Measurements from ENCODE around the gene MET. TPM values are rescaled to one million over a fixed set of nuclear protein-coding genes. Genes with fewer than 3 reads are reported as not detected.

Gene MET
- total and polyA plus RNA-seq, 2 of the 13 experiments (the other 11 are each of a cell fraction or from before 2014, with no cell fraction given), result 21.8 to 31.5 TPM

GRCh38 chr7:116630932-116631671, 40.9 kb upstream of the MET start (continued):
- TF ChIP-seq, protein P1, sequence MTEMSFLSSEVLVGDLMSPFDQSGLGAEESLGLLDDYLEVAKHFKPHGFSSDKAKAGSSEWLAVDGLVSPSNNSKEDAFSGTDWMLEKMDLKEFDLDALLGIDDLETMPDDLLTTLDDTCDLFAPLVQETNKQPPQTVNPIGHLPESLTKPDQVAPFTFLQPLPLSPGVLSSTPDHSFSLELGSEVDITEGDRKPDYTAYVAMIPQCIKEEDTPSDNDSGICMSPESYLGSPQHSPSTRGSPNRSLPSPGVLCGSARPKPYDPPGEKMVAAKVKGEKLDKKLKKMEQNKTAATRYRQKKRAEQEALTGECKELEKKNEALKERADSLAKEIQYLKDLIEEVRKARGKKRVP (CRISPR knock-in tag; IDR thresholded peaks at IDR 0.05), result peak in 1 of 2 experiments; percentile 60; a peak in 1 of 4 replicates
- TF ChIP-seq ETV5 (CRISPR knock-in tag; IDR thresholded peaks at IDR 0.05; ENCODE audit: borderline replicate concordance) (no peak), SAP130 (CRISPR knock-in tag; IDR thresholded peaks at IDR 0.05; ENCODE audit: low read depth) (peak; percentile 61), SMYD3 (CRISPR knock-in tag; IDR thresholded peaks at IDR 0.05) (no peak), SRSF9 (IDR thresholded peaks at IDR 0.05; ENCODE audit: borderline replicate concordance, insufficient read depth, low read depth, low read length, poor library complexity, severe bottlenecking) (no peak), ZNF329 (CRISPR knock-in tag; IDR thresholded peaks at IDR 0.05; ENCODE audit: low read depth) (no peak), RFX1 (IDR thresholded peaks at IDR 0.05) (no peak), SOX6 (IDR thresholded peaks at IDR 0.05) (no peak), SOX6 (CRISPR knock-in tag; IDR thresholded peaks at IDR 0.05) (peak; percentile 19; the same call in 1 of the 2 replicates), CBX2 (IDR thresholded peaks at IDR 0.05; ENCODE audit: low read depth, low read length) (no peak), CBX2 (CRISPR knock-in tag; IDR thresholded peaks at IDR 0.05; ENCODE audit: low read depth) (no peak), KLF16 (CRISPR knock-in tag; IDR thresholded peaks at IDR 0.05) (0 out of 4 replicates have a peak, but pooled peaks of 1 of the 2 experiments have one; percentile 34), TEAD3 (CRISPR knock-in tag; optimal IDR thresholded peaks at IDR 0.05; ENCODE audit: borderline replicate concordance) (peak; percentile 22), NFYB (CRISPR knock-in tag; IDR thresholded peaks at IDR 0.05) (no peak), CEBPG (CRISPR knock-in tag; IDR thresholded peaks at IDR 0.05) (peak; percentile 45), CEBPB (IDR thresholded peaks at IDR 0.05; ENCODE audit: borderline replicate concordance, low read depth, low read length) (peak; percentile 56; the same call in 1 of the 2 replicates), BHLHE40 (IDR thresholded peaks at IDR 0.05; ENCODE audit: low read length) (peak; percentile 73), YEATS2 (CRISPR knock-in tag; IDR thresholded peaks at IDR 0.05; ENCODE audit: borderline replicate concordance) (peak; percentile 35; the same call in 1 of the 2 replicates), ZNF776 (CRISPR knock-in tag; IDR thresholded peaks at IDR 0.05) (no peak), ZBTB7A (CRISPR knock-in tag; IDR thresholded peaks at IDR 0.05) (no peak), SALL1 (CRISPR knock-in tag; IDR thresholded peaks at IDR 0.05) (peak; percentile 37; the same call in 1 of the 2 replicates), ERF (CRISPR knock-in tag; IDR thresholded peaks at IDR 0.05) (no peak; the same call in 1 of the 2 replicates), ZNF556 (CRISPR knock-in tag; IDR thresholded peaks at IDR 0.05; ENCODE audit: borderline replicate concordance) (no peak)
- TF ChIP-seq, protein P2, sequence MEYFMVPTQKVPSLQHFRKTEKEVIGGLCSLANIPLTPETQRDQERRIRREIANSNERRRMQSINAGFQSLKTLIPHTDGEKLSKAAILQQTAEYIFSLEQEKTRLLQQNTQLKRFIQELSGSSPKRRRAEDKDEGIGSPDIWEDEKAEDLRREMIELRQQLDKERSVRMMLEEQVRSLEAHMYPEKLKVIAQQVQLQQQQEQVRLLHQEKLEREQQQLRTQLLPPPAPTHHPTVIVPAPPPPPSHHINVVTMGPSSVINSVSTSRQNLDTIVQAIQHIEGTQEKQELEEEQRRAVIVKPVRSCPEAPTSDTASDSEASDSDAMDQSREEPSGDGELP (IDR thresholded peaks at IDR 0.05; ENCODE audit: borderline replicate concordance, low read depth), result peak; percentile 63; the same call in 1 of the 2 replicates
- TF ChIP-seq, protein P3, sequence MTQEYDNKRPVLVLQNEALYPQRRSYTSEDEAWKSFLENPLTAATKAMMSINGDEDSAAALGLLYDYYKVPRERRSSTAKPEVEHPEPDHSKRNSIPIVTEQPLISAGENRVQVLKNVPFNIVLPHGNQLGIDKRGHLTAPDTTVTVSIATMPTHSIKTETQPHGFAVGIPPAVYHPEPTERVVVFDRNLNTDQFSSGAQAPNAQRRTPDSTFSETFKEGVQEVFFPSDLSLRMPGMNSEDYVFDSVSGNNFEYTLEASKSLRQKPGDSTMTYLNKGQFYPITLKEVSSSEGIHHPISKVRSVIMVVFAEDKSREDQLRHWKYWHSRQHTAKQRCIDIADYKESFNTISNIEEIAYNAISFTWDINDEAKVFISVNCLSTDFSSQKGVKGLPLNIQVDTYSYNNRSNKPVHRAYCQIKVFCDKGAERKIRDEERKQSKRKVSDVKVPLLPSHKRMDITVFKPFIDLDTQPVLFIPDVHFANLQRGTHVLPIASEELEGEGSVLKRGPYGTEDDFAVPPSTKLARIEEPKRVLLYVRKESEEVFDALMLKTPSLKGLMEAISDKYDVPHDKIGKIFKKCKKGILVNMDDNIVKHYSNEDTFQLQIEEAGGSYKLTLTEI (CRISPR knock-in tag; conservative IDR thresholded peaks at IDR 0.05), result no peak
- TF ChIP-seq, protein P4, sequence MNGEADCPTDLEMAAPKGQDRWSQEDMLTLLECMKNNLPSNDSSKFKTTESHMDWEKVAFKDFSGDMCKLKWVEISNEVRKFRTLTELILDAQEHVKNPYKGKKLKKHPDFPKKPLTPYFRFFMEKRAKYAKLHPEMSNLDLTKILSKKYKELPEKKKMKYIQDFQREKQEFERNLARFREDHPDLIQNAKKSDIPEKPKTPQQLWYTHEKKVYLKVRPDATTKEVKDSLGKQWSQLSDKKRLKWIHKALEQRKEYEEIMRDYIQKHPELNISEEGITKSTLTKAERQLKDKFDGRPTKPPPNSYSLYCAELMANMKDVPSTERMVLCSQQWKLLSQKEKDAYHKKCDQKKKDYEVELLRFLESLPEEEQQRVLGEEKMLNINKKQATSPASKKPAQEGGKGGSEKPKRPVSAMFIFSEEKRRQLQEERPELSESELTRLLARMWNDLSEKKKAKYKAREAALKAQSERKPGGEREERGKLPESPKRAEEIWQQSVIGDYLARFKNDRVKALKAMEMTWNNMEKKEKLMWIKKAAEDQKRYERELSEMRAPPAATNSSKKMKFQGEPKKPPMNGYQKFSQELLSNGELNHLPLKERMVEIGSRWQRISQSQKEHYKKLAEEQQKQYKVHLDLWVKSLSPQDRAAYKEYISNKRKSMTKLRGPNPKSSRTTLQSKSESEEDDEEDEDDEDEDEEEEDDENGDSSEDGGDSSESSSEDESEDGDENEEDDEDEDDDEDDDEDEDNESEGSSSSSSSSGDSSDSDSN (CRISPR knock-in tag; IDR thresholded peaks at IDR 0.05), result peak; percentile 30; the same call in 1 of the 2 replicates

Measured in HepG2 (cell line).